UCSD-AML1 (cell line): ENCODE data around the gene UPK3BL1.
"Not testable (repeated sequence)": the region's sequence is repeated elsewhere in the genome, so short reads cannot be mapped to it uniquely, and the experiment has no call there.

Experiments used
- DNase-seq: peaks from one replicate; lab custom pipeline; 2025; ENCODE audit not compliant: unreplicated experiment; lab: John Stamatoyannopoulos, UW

Gene UPK3BL1

DNA sequence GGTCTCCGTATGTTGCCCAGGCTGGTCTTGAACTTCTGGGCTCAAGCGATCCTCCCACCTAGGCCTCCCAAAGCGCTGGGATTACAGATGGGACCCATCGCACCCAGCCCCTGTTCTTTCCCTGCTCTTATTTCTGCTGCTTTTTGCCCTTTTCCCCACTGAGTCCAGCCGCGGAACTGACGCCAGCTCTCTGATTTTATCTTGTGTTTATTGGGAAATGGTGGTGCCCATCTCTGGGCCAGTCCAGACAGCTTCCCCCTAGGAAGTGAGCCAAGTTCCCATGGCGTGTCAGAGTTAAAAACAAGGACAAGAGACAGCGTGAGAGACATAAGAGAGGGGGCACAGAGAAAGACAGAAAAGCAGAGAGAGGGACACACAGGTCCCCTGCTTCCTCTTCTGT lies 12.0 kb downstream of the UPK3BL1 start:
- DNase-seq = not testable (repeated sequence)

DNA sequence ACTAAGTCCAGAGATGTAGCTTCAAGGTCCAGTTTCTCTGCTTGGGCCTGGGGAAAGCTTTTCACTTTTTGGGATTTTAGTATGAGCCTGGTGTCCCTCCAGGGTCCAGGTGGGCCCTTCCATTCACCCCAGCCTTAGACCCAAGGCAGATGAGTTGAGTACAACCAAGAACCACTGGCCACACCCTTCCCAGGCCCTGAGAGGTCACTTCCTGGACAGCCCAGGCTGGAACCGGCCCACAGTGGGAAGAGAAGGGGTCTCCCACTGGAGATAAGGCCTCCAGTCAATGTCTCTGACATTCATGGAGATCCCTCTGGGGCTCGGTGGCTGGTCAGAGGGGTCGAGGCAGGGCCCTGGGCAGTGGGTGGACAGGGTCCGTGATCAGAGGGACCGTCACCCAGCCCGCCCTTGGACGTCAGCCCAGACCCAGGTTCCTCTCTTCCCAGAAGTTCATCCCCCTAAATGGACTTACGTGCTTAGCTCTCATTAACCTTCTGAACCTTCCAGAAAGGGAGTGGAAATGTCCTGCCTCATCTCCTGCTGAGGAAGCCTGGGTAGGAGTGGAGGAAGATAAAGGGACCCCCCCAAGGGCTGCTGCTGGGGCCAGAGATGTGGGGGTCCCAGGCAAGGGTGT lies 15.2 kb downstream of the UPK3BL1 start:
- DNase-seq = not testable (repeated sequence)

GRCh38 chr7:102618122-102618521 lies 24.5 kb downstream of the UPK3BL1 start:
- DNase-seq = not testable (repeated sequence)

GRCh38 chr7:102616507-102617125 lies 26.0 kb downstream of the UPK3BL1 start, which contains the start of gene RASA4:
Gene RASA4, minus strand, starts transcription at chr7:102616756. Its CDS starts 67 bp downstream, at chr7:102616689.
- not testable (repeated sequence) for DNase-seq

GRCh38 chr7:102615930-102616329 lies 26.7 kb downstream of the UPK3BL1 start:
- not testable (repeated sequence) for DNase-seq

DNA sequence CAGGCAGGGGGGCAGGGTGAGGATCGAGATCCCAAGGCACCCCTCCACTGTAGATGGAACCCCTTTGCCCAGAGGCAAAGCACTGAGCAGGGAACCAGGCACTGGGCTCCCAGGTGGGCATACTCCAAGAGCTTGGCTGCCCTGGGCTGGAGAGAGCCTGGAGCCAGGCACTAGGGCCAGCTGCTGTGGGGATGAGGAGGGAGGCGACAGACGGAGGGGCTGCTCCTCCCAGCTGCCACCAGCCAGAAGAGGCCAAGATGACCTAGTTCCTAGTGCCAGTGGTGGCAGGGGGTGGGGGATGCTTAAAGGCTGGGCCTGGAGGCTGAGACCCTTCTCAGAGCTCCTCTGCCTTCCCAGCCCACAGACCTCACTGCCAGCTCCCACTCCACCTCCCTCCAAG lies 27.7 kb downstream of the UPK3BL1 start:
- DNase-seq = not testable (repeated sequence)

GRCh38 chr7:102614346-102614697 lies 28.3 kb downstream of the UPK3BL1 start:
- DNase-seq = not testable (repeated sequence)

- not testable (repeated sequence) for DNase-seq
Observed at GRCh38 chr7:102613575-102614345, 28.8 kb downstream of the UPK3BL1 start.

GRCh38 chr7:102611675-102612325 lies 30.8 kb downstream of the UPK3BL1 start:
- DNase-seq = not testable (repeated sequence)

- not testable (repeated sequence) for DNase-seq
Observed at GRCh38 chr7:102611013-102611674, 31.4 kb downstream of the UPK3BL1 start.

GRCh38 chr7:102610441-102610840 lies 32.1 kb downstream of the UPK3BL1 start:
- not testable (repeated sequence) for DNase-seq

GRCh38 chr7:102609734-102610133 lies 32.9 kb downstream of the UPK3BL1 start:
- not testable (repeated sequence) for DNase-seq

GRCh38 chr7:102606848-102607247 lies 35.7 kb downstream of the UPK3BL1 start:
- not testable (repeated sequence) for DNase-seq

- not testable (repeated sequence) for DNase-seq
Observed at GRCh38 chr7:102604431-102605145, 38.0 kb downstream of the UPK3BL1 start.

DNA sequence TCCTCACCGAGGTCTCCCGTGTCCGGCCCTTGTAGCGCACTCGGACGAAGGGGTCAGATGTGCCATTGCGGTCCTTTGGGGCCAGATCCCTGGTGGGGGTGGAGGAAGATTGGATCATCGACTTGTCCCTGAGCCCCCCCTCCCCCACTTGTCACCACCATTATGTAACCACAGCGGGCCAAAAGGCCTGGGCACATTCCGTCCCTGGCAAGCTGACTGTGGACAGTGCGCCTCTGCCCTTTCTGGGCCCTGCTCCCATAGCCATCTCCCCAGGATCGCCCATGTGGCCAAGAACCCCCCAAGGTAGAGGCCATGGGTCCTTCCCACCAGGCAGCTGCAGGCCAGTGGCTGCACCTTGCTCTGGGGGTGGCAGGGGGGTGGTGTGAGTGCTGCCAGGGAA lies 40.3 kb downstream of the UPK3BL1 start:
- not testable (repeated sequence) for DNase-seq

- DNase-seq = not testable (repeated sequence)
Observed at GRCh38 chr7:102599699-102600098, 42.9 kb downstream of the UPK3BL1 start.

GRCh38 chr7:102596036-102596435 lies 46.6 kb downstream of the UPK3BL1 start:
- not testable (repeated sequence) for DNase-seq

DNA sequence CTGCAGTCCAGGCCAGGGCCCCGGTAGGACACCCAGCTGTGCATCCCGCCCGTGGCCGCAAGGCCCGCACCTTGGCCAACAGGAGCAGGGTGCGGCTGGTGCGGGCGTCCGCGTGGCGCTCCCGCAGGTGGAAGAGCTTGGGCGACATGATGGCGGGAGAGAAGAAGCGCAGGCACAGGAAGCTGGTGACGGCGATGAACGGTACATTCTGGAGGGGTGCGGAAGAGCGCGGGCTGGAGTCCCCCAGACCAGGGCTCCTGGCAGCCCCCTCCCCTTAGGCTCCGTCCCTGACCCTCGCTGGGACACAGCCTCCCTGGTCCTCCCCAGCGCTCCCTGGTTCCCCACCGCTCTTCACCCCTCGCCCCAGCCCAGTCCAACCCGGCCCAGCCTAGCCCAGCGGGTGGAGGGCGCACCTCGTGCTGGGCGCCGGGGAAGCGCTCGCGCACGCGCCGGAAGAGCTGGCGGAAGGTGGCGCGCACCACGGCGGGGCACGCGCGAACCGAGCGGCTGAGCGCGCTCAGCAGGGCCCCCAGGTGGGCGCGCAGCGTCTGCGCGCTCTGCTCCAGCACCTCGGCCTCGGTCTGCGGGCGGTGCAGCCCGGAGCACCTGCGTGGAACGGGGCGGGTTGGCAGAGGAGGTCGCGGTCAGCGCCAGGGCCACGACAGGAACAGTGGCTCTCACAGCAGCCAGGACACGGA lies 48.8 kb downstream of the UPK3BL1 start:
- DNase-seq = not testable (repeated sequence)

DNA sequence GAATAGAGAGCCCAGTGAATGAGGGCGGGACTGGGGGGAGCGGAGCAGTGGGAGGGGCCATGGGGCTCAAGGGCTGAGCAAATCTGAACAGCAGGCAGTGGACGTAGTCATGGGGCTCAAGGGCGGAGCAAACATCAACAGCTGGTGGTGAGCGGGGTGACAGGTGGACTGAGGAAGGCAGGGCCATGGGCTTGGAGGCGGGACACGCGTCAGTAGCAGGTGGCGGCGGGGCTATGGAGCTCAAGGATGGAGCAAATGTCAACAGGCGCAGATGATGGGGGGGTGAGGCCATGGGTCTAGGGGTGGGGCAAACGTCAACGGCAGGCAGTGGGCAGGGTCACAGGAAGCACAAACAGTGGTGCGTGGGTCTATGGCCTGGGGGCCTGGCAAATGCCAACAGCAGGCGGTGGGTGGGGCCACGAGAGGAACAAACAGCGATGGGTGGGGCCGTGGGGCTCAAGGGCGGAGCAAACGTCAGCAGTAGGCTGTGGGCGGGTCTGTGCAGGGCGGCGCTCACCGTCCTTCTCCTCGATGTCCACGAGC lies 50.0 kb downstream of the UPK3BL1 start:
- DNase-seq = not testable (repeated sequence)
